Measurements from ENCODE around the gene PDE4A. TPM values are rescaled to one million over a fixed set of nuclear protein-coding genes. Genes with fewer than 3 reads are reported as not detected.
"Not testable (repeated sequence)": the region's sequence is repeated elsewhere in the genome, so short reads cannot be mapped to it uniquely, and the experiment has no call there.

PDE4A gene
- total RNA-seq, 1 experiment from 2014 or later = 3.7 TPM

GRCh38 chr19:10461047-10461949 is 41.0 kb downstream of the PDE4A start:
- intact Hi-C loops (cut with micrococcal nuclease; ENCODE audit: unreplicated experiment) = no loop called here
- Mint-ChIP-seq H3K36me3 (ENCODE audit: insufficient read depth, unreplicated experiment) (no peaks in the 10 kb centered on the region), H3K4me3 (ENCODE audit: unreplicated experiment) (peak overlapping the region; percentile 56), H3K4me1 (ENCODE audit: low read depth, unreplicated experiment) (no peaks in the 10 kb centered on the region), H3K9me3 (ENCODE audit: unreplicated experiment) (no peaks in the 10 kb centered on the region), H3K27me3 (ENCODE audit: insufficient read depth, unreplicated experiment) (no peaks in the 10 kb centered on the region), H3K27ac (ENCODE audit: unreplicated experiment) (no peak overlapping the region)
- Histone ChIP-seq H3K36me3 (ENCODE audit: control insufficient read depth, insufficient read depth, low read length) (no peaks in the 10 kb centered on the region), H3K9me3 (no peaks in the 10 kb centered on the region), H3K27me3 (replicated peaks; ENCODE audit: control insufficient read depth, insufficient read depth, low read length) (no peaks in the 10 kb centered on the region), H3K4me1 (no peaks in the 10 kb centered on the region), H3K4me3 (ENCODE audit: low read depth, low read length) (peak overlapping the region; percentile 28)
- ChIA-PET CTCF (no interaction called here), POLR2A (interaction anchor here (0.7 kb wide), 1 partner anchor 38 kb away, joined by 10 read pairs; no protein-coding TSS in a partner anchor)
- DNase-seq = peak; percentile 88 to 94
- TF ChIP-seq CTCF (IDR thresholded peaks at IDR 0.05; ENCODE audit: insufficient read depth in 1 of 2, low read depth in 1 of 2, low read length in 1 of 2, severe bottlenecking in 1 of 2, unreplicated experiment in 1 of 2) = no peak
- BruUV-seq (replicated peaks) = no TSS peak

- H3K4me3 ChIP-seq (ENCODE audit: low read depth, low read length); POLR2A ChIA-PET; H3K4me1 Mint-ChIP-seq (ENCODE audit: low read depth, unreplicated experiment); H3K27me3 ChIP-seq (replicated peaks; ENCODE audit: control insufficient read depth, insufficient read depth, low read length); DNase-seq; intact Hi-C loops (cut with micrococcal nuclease; ENCODE audit: unreplicated experiment); H3K9me3 ChIP-seq; CTCF ChIA-PET; H3K9me3 Mint-ChIP-seq (ENCODE audit: unreplicated experiment); H3K4me1 ChIP-seq; H3K27me3 Mint-ChIP-seq (ENCODE audit: insufficient read depth, unreplicated experiment); H3K27ac Mint-ChIP-seq (ENCODE audit: unreplicated experiment); H3K36me3 ChIP-seq (ENCODE audit: control insufficient read depth, insufficient read depth, low read length); H3K36me3 Mint-ChIP-seq (ENCODE audit: insufficient read depth, unreplicated experiment); BruUV-seq (replicated peaks): not testable (repeated sequence)
- peak overlapping the region; percentile 56 for H3K4me3 Mint-ChIP-seq (ENCODE audit: unreplicated experiment)
Observed at GRCh38 chr19:10462042-10462441, 41.7 kb downstream of the PDE4A start.

- Mint-ChIP-seq H3K36me3 (ENCODE audit: insufficient read depth, unreplicated experiment) (no peaks in the 10 kb centered on the region), H3K9me3 (ENCODE audit: unreplicated experiment) (no peaks in the 10 kb centered on the region), H3K4me1 (ENCODE audit: low read depth, unreplicated experiment) (no peaks in the 10 kb centered on the region), H3K4me3 (ENCODE audit: unreplicated experiment) (peak overlapping the region; percentile 56), H3K27me3 (ENCODE audit: insufficient read depth, unreplicated experiment) (no peaks in the 10 kb centered on the region), H3K27ac (ENCODE audit: unreplicated experiment) (no peak overlapping the region)
- Histone ChIP-seq H3K36me3 (ENCODE audit: control insufficient read depth, insufficient read depth, low read length) (no peaks in the 10 kb centered on the region), H3K27me3 (replicated peaks; ENCODE audit: control insufficient read depth, insufficient read depth, low read length) (no peaks in the 10 kb centered on the region), H3K4me1 (no peaks in the 10 kb centered on the region), H3K9me3 (no peaks in the 10 kb centered on the region), H3K4me3 (ENCODE audit: low read depth, low read length) (no peak overlapping the region)
- no TSS peak for BruUV-seq (replicated peaks)
- no peak for TF ChIP-seq CTCF (IDR thresholded peaks at IDR 0.05; ENCODE audit: insufficient read depth in 1 of 2, low read depth in 1 of 2, low read length in 1 of 2, severe bottlenecking in 1 of 2, unreplicated experiment in 1 of 2)
- intact Hi-C loops (cut with micrococcal nuclease; ENCODE audit: unreplicated experiment) = no loop called here
- no peak for DNase-seq
- ChIA-PET CTCF (no interaction called here), POLR2A (no interaction called here)
Observed at GRCh38 chr19:10462557-10462956, 42.2 kb downstream of the PDE4A start.
